PC-9 (cell line): Measurements from ENCODE around the gene VDAC2.
"Not testable (repeated sequence)": the region's sequence is repeated elsewhere in the genome, so short reads cannot be mapped to it uniquely, and the experiment has no call there.

ENCODE experiments used
- EZH2 ChIP-seq: fragments of 200-600 bp; sonication (generic); IDR thresholded peaks from 2 replicates; pipeline ENCODE4 v1.8.0; 2017; ENCODE audit warnings: antibody characterized with exemption, low read depth
- TF ChIP-seq, protein P1 (sequence below): fragments of 200-600 bp; sonication (generic); conservative IDR thresholded peaks from 2 replicates; pipeline ENCODE4 v1.6.1; 2017; ENCODE audit warnings: mixed run types, antibody characterized with exemption, mild to moderate bottlenecking, moderate library complexity

GRCh38 chr10:75206638-75207037 lies 4.0 kb upstream of the VDAC2 start:
- TF ChIP-seq, protein P1, sequence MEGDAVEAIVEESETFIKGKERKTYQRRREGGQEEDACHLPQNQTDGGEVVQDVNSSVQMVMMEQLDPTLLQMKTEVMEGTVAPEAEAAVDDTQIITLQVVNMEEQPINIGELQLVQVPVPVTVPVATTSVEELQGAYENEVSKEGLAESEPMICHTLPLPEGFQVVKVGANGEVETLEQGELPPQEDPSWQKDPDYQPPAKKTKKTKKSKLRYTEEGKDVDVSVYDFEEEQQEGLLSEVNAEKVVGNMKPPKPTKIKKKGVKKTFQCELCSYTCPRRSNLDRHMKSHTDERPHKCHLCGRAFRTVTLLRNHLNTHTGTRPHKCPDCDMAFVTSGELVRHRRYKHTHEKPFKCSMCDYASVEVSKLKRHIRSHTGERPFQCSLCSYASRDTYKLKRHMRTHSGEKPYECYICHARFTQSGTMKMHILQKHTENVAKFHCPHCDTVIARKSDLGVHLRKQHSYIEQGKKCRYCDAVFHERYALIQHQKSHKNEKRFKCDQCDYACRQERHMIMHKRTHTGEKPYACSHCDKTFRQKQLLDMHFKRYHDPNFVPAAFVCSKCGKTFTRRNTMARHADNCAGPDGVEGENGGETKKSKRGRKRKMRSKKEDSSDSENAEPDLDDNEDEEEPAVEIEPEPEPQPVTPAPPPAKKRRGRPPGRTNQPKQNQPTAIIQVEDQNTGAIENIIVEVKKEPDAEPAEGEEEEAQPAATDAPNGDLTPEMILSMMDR = not testable (repeated sequence)
- not testable (repeated sequence) for TF ChIP-seq EZH2
